Caco-2 (cell line): ENCODE measurements around the gene PPP4R4. TPM values are rescaled to one million over a fixed set of nuclear protein-coding genes. Genes with fewer than 3 reads are reported as not detected.

Source experiments
- BruUV-seq: library from RNA; stranded (reverse); fragments of 400-500 nt; replicated peaks from 2 replicates; lab custom pipeline; 2021; lab: Mats Ljungman, UMichigan
- CTCF ChIA-PET: fragments of 300-600 bp; sonication (Branson Sonifier 250); formaldehyde crosslinking; loops from one replicate; lab custom pipeline; 2022; ENCODE audit warnings: antibody characterized with exemption; lab: Charles Lee
- POLR2A ChIA-PET: fragments of 300-600 bp; sonication (Branson Sonifier 250); formaldehyde crosslinking; loops from one replicate; lab custom pipeline; 2022; ENCODE audit warnings: antibody characterized with exemption; lab: Charles Lee
- DNase-seq, 2 experiments: peaks; one replicate each; pipeline versions ENCODE4 v3.0.0 to v3.0.0-alpha.2; 2020 to 2022
- H3K27me3 ChIP-seq: replicated peaks from 2 replicates; pipeline ENCODE4 v1.6.0; 2011; ENCODE audit warnings: low read length; ENCODE audit not compliant: control insufficient read depth, insufficient read depth
- H3K36me3 ChIP-seq: 2 replicates; pipeline ENCODE4 v1.5.1; 2011; ENCODE audit warnings: low read length; ENCODE audit not compliant: control insufficient read depth, insufficient read depth
- H3K4me1 ChIP-seq: fragments of 250-450 bp; sonication (Bioruptor Pico); 2 replicates; pipeline ENCODE4 v1.5.1; 2020; ENCODE audit warnings: mild to moderate bottlenecking
- H3K4me3 ChIP-seq: 2 replicates; pipeline ENCODE4 v1.5.1; 2011; ENCODE audit warnings: low read depth, mild to moderate bottlenecking, control low read depth, low read length
- H3K9me3 ChIP-seq: fragments of 250-450 bp; sonication (Bioruptor Pico); 2 replicates; pipeline ENCODE4 v1.5.1; 2020; ENCODE audit warnings: mild to moderate bottlenecking, moderate library complexity
- H3K27ac Mint-ChIP-seq: one replicate; pipeline ENCODE4 v1.8.0; 2022; ENCODE audit warnings: mixed read lengths; ENCODE audit not compliant: unreplicated experiment
- H3K27me3 Mint-ChIP-seq: one replicate; pipeline ENCODE4 v1.8.0; 2022; ENCODE audit warnings: mixed read lengths; ENCODE audit not compliant: insufficient read depth, unreplicated experiment
- H3K36me3 Mint-ChIP-seq: one replicate; pipeline ENCODE4 v1.8.0; 2022; ENCODE audit warnings: mild to moderate bottlenecking, mixed read lengths; ENCODE audit not compliant: insufficient read depth, unreplicated experiment
- H3K4me1 Mint-ChIP-seq: one replicate; pipeline ENCODE4 v1.8.0; 2022; ENCODE audit warnings: low read depth, mixed read lengths; ENCODE audit not compliant: unreplicated experiment
- H3K4me3 Mint-ChIP-seq: one replicate; pipeline ENCODE4 v1.8.0; 2022; ENCODE audit warnings: mild to moderate bottlenecking, moderate library complexity, mixed read lengths; ENCODE audit not compliant: unreplicated experiment
- H3K9me3 Mint-ChIP-seq: one replicate; pipeline ENCODE4 v1.8.0; 2022; ENCODE audit warnings: mixed read lengths; ENCODE audit not compliant: unreplicated experiment
- intact Hi-C: fragments of 100-400 bp; cut with micrococcal nuclease; formaldehyde crosslinking; loops from one replicate; pipeline ENCODE4 v1.10.0; 2022; ENCODE audit not compliant: unreplicated experiment
- total RNA-seq: library from RNA; stranded (reverse); gene quantifications from 2 replicates; pipeline ENCODE4 v1.2.3, GENCODE V29; 2022
- TF ChIP-seq, protein P1 (sequence below), 2 experiments: fragments of 200-600 bp in 1 of 2; IDR thresholded peaks; 1 replicate in 1 of 2; 2 replicates in 1 of 2; pipeline versions ENCODE4 v1.5.1 to v1.8.0; 2011 to 2022; ENCODE audit warnings: antibody characterized with exemption in 1 of 2, control low read depth in 1 of 2, inconsistent platforms in 1 of 2, low read depth in 1 of 2, low read length in 1 of 2, mild to moderate bottlenecking in 1 of 2, moderate library complexity in 1 of 2; ENCODE audit not compliant: insufficient read depth in 1 of 2, severe bottlenecking in 1 of 2, unreplicated experiment in 1 of 2

PPP4R4 gene
- total RNA-seq, 1 experiment from 2014 or later: 0.20 TPM

DNA sequence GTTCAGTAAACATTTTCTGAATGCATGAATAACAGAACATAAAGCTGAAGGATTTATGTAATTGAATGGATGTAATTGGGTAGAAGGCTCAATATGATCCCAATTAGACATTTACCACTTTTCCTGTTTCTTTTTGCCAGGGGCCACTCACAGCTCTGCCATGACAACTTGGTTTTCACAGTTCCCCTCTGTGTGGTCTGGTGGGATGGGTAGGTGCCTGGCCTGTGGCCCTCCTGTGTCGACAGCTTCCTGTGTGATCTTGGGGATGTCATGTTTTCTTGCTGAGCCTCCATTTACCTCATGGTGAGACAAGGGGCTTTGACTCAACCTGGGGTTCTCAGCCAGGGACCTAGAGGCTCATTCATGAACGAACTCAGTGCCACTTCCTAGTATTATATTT is 131.5 kb downstream of the PPP4R4 start:
- no peak overlapping the region for H3K27ac Mint-ChIP-seq
- no peaks in the 10 kb centered on the region for H3K4me1 Mint-ChIP-seq
- no peaks in the 10 kb centered on the region for H3K27me3 ChIP-seq
- H3K36me3 ChIP-seq: no peaks in the 10 kb centered on the region
- H3K9me3 ChIP-seq: no peaks in the 10 kb centered on the region
- no peaks in the 10 kb centered on the region for H3K27me3 Mint-ChIP-seq
- DNase-seq: no peak
- intact Hi-C loops: loop anchor here (2.0 to 10.0 kb wide), 3 partner anchors 123 to 271 kb away; no protein-coding TSS in a partner anchor
- H3K4me3 Mint-ChIP-seq: no peak overlapping the region
- BruUV-seq: no TSS peak
- ChIA-PET CTCF (interaction anchor here (0.5 to 1.2 kb wide), 4 partner anchors 14 to 252 kb away, joined by 3 to 5 read pairs (median 3); no protein-coding TSS in a partner anchor), POLR2A (no interaction called here)
- no peak overlapping the region for H3K4me3 ChIP-seq
- H3K4me1 ChIP-seq: no peaks in the 10 kb centered on the region; the same call in 1 of the 2 replicates
- H3K36me3 Mint-ChIP-seq: peaks cover 4% of the 10 kb centered on the region
- peaks cover 14% of the 10 kb centered on the region for H3K9me3 Mint-ChIP-seq
- TF ChIP-seq, protein P1, sequence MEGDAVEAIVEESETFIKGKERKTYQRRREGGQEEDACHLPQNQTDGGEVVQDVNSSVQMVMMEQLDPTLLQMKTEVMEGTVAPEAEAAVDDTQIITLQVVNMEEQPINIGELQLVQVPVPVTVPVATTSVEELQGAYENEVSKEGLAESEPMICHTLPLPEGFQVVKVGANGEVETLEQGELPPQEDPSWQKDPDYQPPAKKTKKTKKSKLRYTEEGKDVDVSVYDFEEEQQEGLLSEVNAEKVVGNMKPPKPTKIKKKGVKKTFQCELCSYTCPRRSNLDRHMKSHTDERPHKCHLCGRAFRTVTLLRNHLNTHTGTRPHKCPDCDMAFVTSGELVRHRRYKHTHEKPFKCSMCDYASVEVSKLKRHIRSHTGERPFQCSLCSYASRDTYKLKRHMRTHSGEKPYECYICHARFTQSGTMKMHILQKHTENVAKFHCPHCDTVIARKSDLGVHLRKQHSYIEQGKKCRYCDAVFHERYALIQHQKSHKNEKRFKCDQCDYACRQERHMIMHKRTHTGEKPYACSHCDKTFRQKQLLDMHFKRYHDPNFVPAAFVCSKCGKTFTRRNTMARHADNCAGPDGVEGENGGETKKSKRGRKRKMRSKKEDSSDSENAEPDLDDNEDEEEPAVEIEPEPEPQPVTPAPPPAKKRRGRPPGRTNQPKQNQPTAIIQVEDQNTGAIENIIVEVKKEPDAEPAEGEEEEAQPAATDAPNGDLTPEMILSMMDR (IDR thresholded peaks at IDR 0.05; ENCODE audit: insufficient read depth in 1 of 2, low read depth in 1 of 2, low read length in 1 of 2, severe bottlenecking in 1 of 2, unreplicated experiment in 1 of 2): no peak

DNA sequence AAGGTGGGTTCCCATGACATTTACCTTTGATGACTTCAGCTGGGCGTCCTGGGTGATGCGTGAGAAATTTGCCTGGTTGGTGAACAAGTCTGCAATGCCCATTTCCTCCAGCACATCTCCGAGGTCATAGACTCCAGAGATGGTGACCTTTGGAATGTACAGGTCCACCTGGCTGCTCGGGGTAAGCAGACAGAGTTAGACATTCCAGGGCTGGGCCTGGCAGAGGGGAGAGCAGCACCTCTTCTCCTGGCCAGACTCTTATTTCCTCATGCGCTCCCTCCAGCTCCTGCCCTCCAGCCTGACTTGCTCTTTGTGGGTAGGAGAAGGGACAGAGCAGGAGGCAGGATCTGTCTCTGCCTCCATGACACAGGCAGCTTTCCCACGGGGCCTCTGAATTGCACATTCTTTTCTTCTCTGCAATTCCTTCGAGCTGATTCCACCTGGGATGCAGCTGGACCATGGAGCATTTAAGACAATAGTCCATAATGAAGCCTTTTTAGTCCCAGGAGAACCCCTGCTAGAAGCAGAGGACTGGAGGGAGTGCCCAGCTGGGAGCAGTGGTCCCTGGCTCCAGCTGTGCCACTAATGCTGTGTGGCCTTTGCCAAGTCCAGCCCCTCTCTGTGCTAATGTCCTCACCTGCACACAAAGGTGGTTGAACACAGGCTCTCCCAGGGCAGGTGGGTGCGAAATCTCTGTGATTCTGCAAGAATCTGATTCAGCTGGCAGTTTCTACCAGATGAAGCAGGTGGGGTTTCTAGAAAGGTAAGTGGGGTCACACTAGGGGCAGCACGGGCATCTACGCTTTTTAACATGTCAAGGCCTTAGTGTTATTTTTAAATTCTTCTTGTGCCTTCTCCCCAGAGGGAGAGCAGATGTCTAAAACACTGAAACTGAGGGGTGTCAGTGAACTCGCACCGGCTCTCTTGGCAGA is 132.2 kb downstream of the PPP4R4 start:
- Mint-ChIP-seq H3K4me3 (no peak overlapping the region), H3K9me3 (peaks cover 14% of the 10 kb centered on the region), H3K27me3 (no peaks in the 10 kb centered on the region), H3K27ac (no peak overlapping the region), H3K4me1 (no peaks in the 10 kb centered on the region), H3K36me3 (peaks cover 4% of the 10 kb centered on the region)
- Histone ChIP-seq H3K4me1 (no peaks in the 10 kb centered on the region; the same call in 1 of the 2 replicates), H3K27me3 (no peaks in the 10 kb centered on the region), H3K9me3 (no peaks in the 10 kb centered on the region), H3K36me3 (no peaks in the 10 kb centered on the region), H3K4me3 (no peak overlapping the region)
- no TSS peak for BruUV-seq
- TF ChIP-seq, protein P1 (IDR thresholded peaks at IDR 0.05; ENCODE audit: insufficient read depth in 1 of 2, low read depth in 1 of 2, low read length in 1 of 2, severe bottlenecking in 1 of 2, unreplicated experiment in 1 of 2): no peak
- CTCF ChIA-PET: interaction anchor here (0.5 to 1.2 kb wide), 3 partner anchors 14 to 253 kb away, joined by 3 to 5 read pairs (median 3); no protein-coding TSS in a partner anchor
- intact Hi-C loops: loop anchor here (2.0 to 10.0 kb wide), 3 partner anchors 124 to 272 kb away; no protein-coding TSS in a partner anchor
- no peak for DNase-seq
- POLR2A ChIA-PET: no interaction called here

DNA sequence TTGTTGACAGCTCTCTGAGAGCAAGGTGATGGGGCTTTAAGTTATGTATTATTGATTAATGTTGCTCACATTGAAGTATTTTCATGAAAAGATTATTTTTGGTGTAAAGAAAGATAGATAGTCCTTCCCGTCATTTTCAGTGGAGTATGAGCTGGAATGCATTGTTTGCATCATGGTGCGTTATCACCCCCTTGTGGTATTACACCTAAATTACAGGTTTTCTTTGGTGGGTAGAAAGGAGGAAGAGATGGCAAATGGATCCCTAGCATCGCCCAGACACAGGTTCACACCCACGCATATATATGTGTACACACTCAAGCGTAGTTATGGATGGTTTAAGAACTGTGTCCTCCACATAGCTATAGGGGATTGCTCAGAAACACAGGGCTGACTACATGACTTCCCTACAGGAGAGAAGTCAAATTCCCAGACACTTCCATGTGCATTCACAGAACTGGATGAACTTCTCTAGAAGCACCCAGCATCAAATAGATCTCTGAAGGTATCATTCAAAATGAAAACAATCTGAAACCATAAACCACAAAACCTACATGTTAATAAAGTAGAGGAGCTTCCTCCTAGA is 133.4 kb downstream of the PPP4R4 start:
- H3K27me3 Mint-ChIP-seq: no peaks in the 10 kb centered on the region
- POLR2A ChIA-PET: no interaction called here
- H3K4me3 Mint-ChIP-seq: no peak overlapping the region
- Histone ChIP-seq H3K36me3 (no peaks in the 10 kb centered on the region), H3K4me3 (no peak overlapping the region), H3K4me1 (no peaks in the 10 kb centered on the region; the same call in 1 of the 2 replicates), H3K9me3 (no peaks in the 10 kb centered on the region), H3K27me3 (no peaks in the 10 kb centered on the region)
- CTCF ChIA-PET: interaction anchor here (0.6 kb wide), 1 partner anchor 178 kb away, joined by 4 read pairs; no protein-coding TSS in a partner anchor
- H3K9me3 Mint-ChIP-seq: peaks cover 14% of the 10 kb centered on the region
- no peak overlapping the region for H3K27ac Mint-ChIP-seq
- TF ChIP-seq, protein P1 (IDR thresholded peaks at IDR 0.05; ENCODE audit: insufficient read depth in 1 of 2, low read depth in 1 of 2, low read length in 1 of 2, severe bottlenecking in 1 of 2, unreplicated experiment in 1 of 2): peak in 1 of 2 experiments; percentile 45
- no peaks in the 10 kb centered on the region for H3K4me1 Mint-ChIP-seq
- H3K36me3 Mint-ChIP-seq: peaks cover 4% of the 10 kb centered on the region
- DNase-seq: peak in 1 of 2 experiments; percentile 53
- intact Hi-C loops: loop anchor here (2.0 to 10.0 kb wide), 3 partner anchors 125 to 273 kb away; no protein-coding TSS in a partner anchor
- no TSS peak for BruUV-seq
